Fibroblast of lung (primary cell): ENCODE data around the gene WDR44. TPM values are rescaled to one million over a fixed set of nuclear protein-coding genes. Genes with fewer than 3 reads are reported as not detected.
A peak's percentile ranks its signal among the peaks of the same experiment; 100 is the strongest.

Source experiments
- DNase-seq, 2 donors: peaks; one replicate each; pipeline versions ENCODE4 v3.0.0 to v3.0.0-alpha.2; 2010; ENCODE audit warnings: low read depth in 2 of 2
- H2AFZ ChIP-seq: 2 replicates; pipeline ENCODE4 v1.5.1; 2012; ENCODE audit warnings: low read length, control low read depth, inconsistent platforms
- H3K27ac ChIP-seq: 2 replicates; pipeline ENCODE4 v1.5.1; 2011; ENCODE audit warnings: low read length, control low read depth; ENCODE audit not compliant: insufficient read depth
- H3K27me3 ChIP-seq: 2 replicates; pipeline ENCODE4 v1.5.1; 2011; ENCODE audit warnings: mild to moderate bottlenecking, low read length; ENCODE audit not compliant: control insufficient read depth, insufficient read depth
- H3K36me3 ChIP-seq: 2 replicates; pipeline ENCODE4 v1.5.1; 2011; ENCODE audit warnings: low read length; ENCODE audit not compliant: control insufficient read depth, insufficient read depth
- H3K4me1 ChIP-seq: 2 replicates; pipeline ENCODE4 v1.5.1; 2011; ENCODE audit warnings: low read length; ENCODE audit not compliant: control insufficient read depth, insufficient read depth; ENCODE audit errors: extremely low read depth
- H3K4me2 ChIP-seq: 2 replicates; pipeline ENCODE4 v1.5.1; 2011; ENCODE audit warnings: low read length, control low read depth; ENCODE audit not compliant: insufficient read depth; ENCODE audit errors: extremely low read depth
- H3K4me3 ChIP-seq, 4 experiments: fragments of 200-600 bp in 1 of 4; sonication (generic) in 1 of 4; replicated peaks in 1 of 4; 2 replicates each; pipeline ENCODE4 v1.5.1; 2011 to 2016; ENCODE audit warnings: low read length in 4 of 4, low read depth in 3 of 4, mild to moderate bottlenecking in 3 of 4, control low read depth in 2 of 4, inconsistent platforms in 1 of 4, mixed read lengths in 1 of 4; ENCODE audit not compliant: insufficient read depth in 1 of 4; ENCODE audit errors: control extremely low read depth in 1 of 4
- H3K79me2 ChIP-seq: 2 replicates; pipeline ENCODE4 v1.5.1; 2012; ENCODE audit warnings: mild to moderate bottlenecking, low read length, inconsistent platforms; ENCODE audit not compliant: control insufficient read depth, insufficient read depth
- H3K9ac ChIP-seq: 2 replicates; pipeline ENCODE4 v1.5.1; 2011; ENCODE audit warnings: mild to moderate bottlenecking, low read length, control low read depth; ENCODE audit not compliant: insufficient read depth
- H3K9me3 ChIP-seq: 2 replicates; pipeline ENCODE4 v1.5.1; 2012; ENCODE audit warnings: low read depth, low read length; ENCODE audit not compliant: control insufficient read depth, insufficient read depth
- H4K20me1 ChIP-seq: 2 replicates; pipeline ENCODE4 v1.5.1; 2011; ENCODE audit warnings: low read length; ENCODE audit not compliant: control insufficient read depth, insufficient read depth; ENCODE audit errors: extremely low read depth
- EZH2 ChIP-seq: IDR thresholded peaks from 2 replicates; pipeline ENCODE4 v1.5.1; 2012; ENCODE audit warnings: low read length, control low read depth, mild to moderate bottlenecking; ENCODE audit errors: missing control alignments
- polyA plus RNA-seq, 2 donors: library from polyadenylated mRNA; depleted of rRNA in 1 of 2; stranded (reverse) in 1 of 2; unstranded in 1 of 2; fragments of >200 nt; gene quantifications; 2 replicates each; pipeline ENCODE4 v1.2.1, GENCODE V29; 2011 to 2012; ENCODE audit warnings: missing spikeins in 1 of 2
- total RNA-seq: library from RNA; depleted of rRNA; stranded (reverse); fragments of >200 nt; gene quantifications from 2 replicates; pipeline ENCODE4 v1.2.1, GENCODE V29; 2014
- TF ChIP-seq, protein P1 (sequence below), 2 donors: IDR thresholded peaks in 1 of 2; conservative IDR thresholded peaks in 1 of 2; 1 replicate in 1 of 2; 2 replicates in 1 of 2; pipeline ENCODE4 v1.5.1; 2011 to 2012; ENCODE audit warnings: low read length in 2 of 2, control low read depth in 1 of 2, inconsistent platforms in 1 of 2, low read depth in 1 of 2, mild to moderate bottlenecking in 1 of 2

WDR44 gene
- total and polyA plus RNA-seq, 2 donors (not counting 1 experiment from before 2014, with no cell fraction given): 15.0 to 20.6 TPM

DNA sequence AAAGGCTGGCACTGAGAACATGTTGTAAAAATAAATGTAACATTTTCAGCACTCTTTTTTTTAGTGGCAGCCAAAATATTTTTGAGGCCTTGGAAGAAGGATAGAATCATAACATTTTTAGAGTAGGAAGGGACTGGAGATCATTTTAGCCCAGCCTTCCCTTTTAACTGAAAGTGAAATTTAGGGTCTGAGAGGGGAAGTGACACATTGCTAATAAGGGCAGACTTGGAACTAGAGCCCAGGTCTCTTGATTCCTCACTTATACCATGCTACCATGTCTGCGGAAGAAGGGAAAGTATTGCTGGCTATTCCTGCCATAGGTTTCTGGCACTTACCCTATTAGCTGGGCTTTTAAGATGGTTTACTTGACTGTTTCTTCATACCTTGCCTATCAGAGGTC lies 4.8 kb downstream of the WDR44 start:
- H3K27me3 ChIP-seq: no peaks in the 10 kb centered on the region
- H3K36me3 ChIP-seq: no peaks in the 10 kb centered on the region
- no peaks in the 10 kb centered on the region for H3K4me1 ChIP-seq
- TF ChIP-seq EZH2: no peak
- TF ChIP-seq, protein P1, sequence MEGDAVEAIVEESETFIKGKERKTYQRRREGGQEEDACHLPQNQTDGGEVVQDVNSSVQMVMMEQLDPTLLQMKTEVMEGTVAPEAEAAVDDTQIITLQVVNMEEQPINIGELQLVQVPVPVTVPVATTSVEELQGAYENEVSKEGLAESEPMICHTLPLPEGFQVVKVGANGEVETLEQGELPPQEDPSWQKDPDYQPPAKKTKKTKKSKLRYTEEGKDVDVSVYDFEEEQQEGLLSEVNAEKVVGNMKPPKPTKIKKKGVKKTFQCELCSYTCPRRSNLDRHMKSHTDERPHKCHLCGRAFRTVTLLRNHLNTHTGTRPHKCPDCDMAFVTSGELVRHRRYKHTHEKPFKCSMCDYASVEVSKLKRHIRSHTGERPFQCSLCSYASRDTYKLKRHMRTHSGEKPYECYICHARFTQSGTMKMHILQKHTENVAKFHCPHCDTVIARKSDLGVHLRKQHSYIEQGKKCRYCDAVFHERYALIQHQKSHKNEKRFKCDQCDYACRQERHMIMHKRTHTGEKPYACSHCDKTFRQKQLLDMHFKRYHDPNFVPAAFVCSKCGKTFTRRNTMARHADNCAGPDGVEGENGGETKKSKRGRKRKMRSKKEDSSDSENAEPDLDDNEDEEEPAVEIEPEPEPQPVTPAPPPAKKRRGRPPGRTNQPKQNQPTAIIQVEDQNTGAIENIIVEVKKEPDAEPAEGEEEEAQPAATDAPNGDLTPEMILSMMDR (conservative IDR thresholded peaks at IDR 0.05 in 1 of 2, IDR thresholded peaks at IDR 0.05 in 1 of 2; ENCODE audit: low read depth in 1 of 2, low read length in 2 of 2): no peak
- H3K9ac ChIP-seq: no peak overlapping the region
- no peaks in the 10 kb centered on the region for H4K20me1 ChIP-seq
- H3K9me3 ChIP-seq: no peaks in the 10 kb centered on the region
- H3K79me2 ChIP-seq: peaks cover 79% of the 10 kb centered on the region
- H3K4me3 ChIP-seq: peak overlapping the region in 1 of 4 experiments; percentile 11
- H2AFZ ChIP-seq: no peak overlapping the region
- DNase-seq: no peak
- peak overlapping the region; percentile 25 for H3K4me2 ChIP-seq
- H3K27ac ChIP-seq: no peak overlapping the region

DNA sequence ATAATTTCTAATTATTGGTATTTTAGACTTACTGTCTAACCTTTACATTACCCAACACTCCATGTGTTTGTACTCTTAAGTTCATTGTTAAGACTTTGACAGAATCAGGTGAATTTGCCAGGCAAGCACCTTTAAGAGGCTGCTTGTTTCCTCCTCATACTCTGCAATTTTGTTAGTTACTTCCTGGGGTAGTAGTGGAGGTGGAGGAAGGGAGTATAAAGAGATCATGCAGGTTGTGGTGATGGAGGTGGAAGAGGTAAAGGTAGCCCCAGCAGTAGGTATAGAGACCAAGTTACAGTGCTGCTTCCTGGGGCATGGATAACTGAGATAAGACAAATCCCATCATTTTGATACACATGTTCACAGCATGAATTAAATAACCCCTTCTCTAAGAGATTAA lies 6.7 kb downstream of the WDR44 start:
- H3K9ac ChIP-seq: no peak overlapping the region
- DNase-seq: no peak
- no peaks in the 10 kb centered on the region for H3K4me1 ChIP-seq
- no peaks in the 10 kb centered on the region for H3K27me3 ChIP-seq
- no peak overlapping the region for H3K27ac ChIP-seq
- H3K36me3 ChIP-seq: no peaks in the 10 kb centered on the region
- no peak overlapping the region for H2AFZ ChIP-seq
- H3K79me2 ChIP-seq: peaks cover 74% of the 10 kb centered on the region
- no peak overlapping the region for H3K4me3 ChIP-seq
- H4K20me1 ChIP-seq: no peaks in the 10 kb centered on the region
- H3K4me2 ChIP-seq: no peak overlapping the region
- no peak for TF ChIP-seq EZH2
- TF ChIP-seq, protein P1 (conservative IDR thresholded peaks at IDR 0.05 in 1 of 2, IDR thresholded peaks at IDR 0.05 in 1 of 2; ENCODE audit: low read depth in 1 of 2, low read length in 2 of 2): no peak
- H3K9me3 ChIP-seq: no peaks in the 10 kb centered on the region

DNA sequence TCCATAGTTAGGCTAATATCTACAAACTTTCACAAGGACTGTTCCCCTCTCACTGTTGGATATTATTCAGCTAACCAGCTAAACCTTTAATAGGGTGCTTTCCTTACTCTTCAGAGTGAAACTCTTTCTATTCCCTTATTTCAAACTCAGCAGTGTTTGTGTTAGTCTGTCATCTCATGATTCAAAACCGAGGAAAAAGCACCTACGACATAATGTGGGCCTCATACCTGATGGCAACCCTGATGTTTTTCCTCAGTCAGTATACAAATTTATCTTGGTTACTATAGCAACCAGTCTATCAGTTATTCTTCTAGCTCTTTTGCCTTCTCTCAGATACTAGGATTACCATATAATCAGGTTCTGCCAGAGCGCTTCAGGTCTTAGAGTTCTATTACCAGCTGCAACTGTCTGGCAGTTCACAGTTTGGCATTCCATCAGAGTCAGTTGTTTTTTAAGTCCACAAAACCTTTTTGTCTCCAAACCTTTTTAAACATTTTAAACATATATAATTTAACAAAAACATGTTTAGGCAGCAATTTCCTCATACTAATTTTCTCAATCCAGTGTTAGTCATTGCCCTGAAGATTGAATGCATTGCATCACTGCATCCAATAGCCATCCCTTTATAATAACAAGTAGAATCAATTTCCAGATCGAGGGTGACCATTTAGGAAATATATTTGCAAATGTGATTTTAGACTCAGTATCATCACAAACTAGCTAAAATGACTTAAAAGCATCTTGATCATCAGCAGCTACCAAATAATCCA lies 7.4 kb downstream of the WDR44 start:
- Histone ChIP-seq H3K27me3 (no peaks in the 10 kb centered on the region), H3K4me2 (no peak overlapping the region), H3K4me3 (no peak overlapping the region), H2AFZ (no peak overlapping the region), H3K79me2 (peaks cover 68% of the 10 kb centered on the region), H4K20me1 (no peaks in the 10 kb centered on the region), H3K9me3 (no peaks in the 10 kb centered on the region), H3K27ac (no peak overlapping the region), H3K36me3 (no peaks in the 10 kb centered on the region), H3K4me1 (no peaks in the 10 kb centered on the region), H3K9ac (no peak overlapping the region)
- DNase-seq: peak in 1 of 2 donors; percentile 45
- no peak for TF ChIP-seq EZH2
- TF ChIP-seq, protein P1 (conservative IDR thresholded peaks at IDR 0.05 in 1 of 2, IDR thresholded peaks at IDR 0.05 in 1 of 2; ENCODE audit: low read depth in 1 of 2, low read length in 2 of 2): no peak
